GM12875 (cell line): Measurements from ENCODE around the gene IRX6.

Experiments used
- H3K4me3 ChIP-seq: one replicate; pipeline ENCODE4 v1.5.1; 2011; ENCODE audit warnings: low read depth, low read length, control low read depth
- CTCF ChIP-seq: IDR thresholded peaks from 2 replicates; pipeline ENCODE4 v1.5.1; 2011; ENCODE audit warnings: low read depth, mild to moderate bottlenecking, control low read depth, inconsistent platforms, low read length, moderate library complexity, borderline replicate concordance; ENCODE audit not compliant: insufficient read depth

IRX6 gene

GRCh38 chr16:55322327-55322726, 1.7 kb upstream of the IRX6 start:
- no peak overlapping the region for H3K4me3 ChIP-seq
- no peak for TF ChIP-seq CTCF

- TF ChIP-seq CTCF, result no peak
- H3K4me3 ChIP-seq, result no peak overlapping the region
Measured at GRCh38 chr16:55324285-55325079, 479 bp downstream of the IRX6 start.

GRCh38 chr16:55325080-55325447, 1.1 kb downstream of the IRX6 start:
- TF ChIP-seq CTCF, result no peak
- H3K4me3 ChIP-seq, result no peak overlapping the region

- no peak for TF ChIP-seq CTCF
- no peak overlapping the region for H3K4me3 ChIP-seq
Measured at GRCh38 chr16:55325458-55326109, 1.6 kb downstream of the IRX6 start.

GRCh38 chr16:55326261-55327092, 2.5 kb downstream of the IRX6 start:
- no peak for TF ChIP-seq CTCF
- no peak overlapping the region for H3K4me3 ChIP-seq

GRCh38 chr16:55328611-55329569, 4.9 kb downstream of the IRX6 start:
- H3K4me3 ChIP-seq, result no peak overlapping the region
- TF ChIP-seq CTCF, result no peak
